Activated CD4-positive, alpha-beta T cell treated with anti-CD3 and anti-CD28 coated beads, Interleukin-2, amount 10 ng/mL, durations not matched to agents 24 days and 14 days (primary cell): Measurements from ENCODE around the gene RAB17. TPM values are rescaled to one million over a fixed set of nuclear protein-coding genes. Genes with fewer than 3 reads are reported as not detected.

Experiments used
- DNase-seq: peaks from one replicate; pipeline ENCODE4 v3.0.0; 2022
- H3K27ac Mint-ChIP-seq: one replicate; pipeline ENCODE4 v1.8.0; 2022; ENCODE audit warnings: mild to moderate bottlenecking, mixed read lengths
- H3K27me3 Mint-ChIP-seq: one replicate; pipeline ENCODE4 v1.8.0; 2022; ENCODE audit warnings: mixed read lengths
- H3K36me3 Mint-ChIP-seq: one replicate; pipeline ENCODE4 v1.8.0; 2022; ENCODE audit warnings: low read depth, mild to moderate bottlenecking, mixed read lengths
- H3K4me1 Mint-ChIP-seq: one replicate; pipeline ENCODE4 v1.8.0; 2021; ENCODE audit warnings: mixed read lengths
- H3K4me3 Mint-ChIP-seq: one replicate; pipeline ENCODE4 v1.8.0; 2022; ENCODE audit warnings: mild to moderate bottlenecking, moderate library complexity, mixed read lengths
- H3K9me3 Mint-ChIP-seq: one replicate; pipeline ENCODE4 v1.8.0; 2021; ENCODE audit warnings: mixed read lengths
- intact Hi-C: fragments of 100-400 bp; cut with micrococcal nuclease; formaldehyde crosslinking; loops from one replicate; pipeline ENCODE4 v1.15.1; 2023
- total RNA-seq: library from RNA; stranded (reverse); gene quantifications from 2 replicates; pipeline ENCODE4 v1.2.3, GENCODE V29; 2022

RAB17 gene
- total RNA-seq, 1 donor from 2014 or later, result 0.26 TPM

DNA sequence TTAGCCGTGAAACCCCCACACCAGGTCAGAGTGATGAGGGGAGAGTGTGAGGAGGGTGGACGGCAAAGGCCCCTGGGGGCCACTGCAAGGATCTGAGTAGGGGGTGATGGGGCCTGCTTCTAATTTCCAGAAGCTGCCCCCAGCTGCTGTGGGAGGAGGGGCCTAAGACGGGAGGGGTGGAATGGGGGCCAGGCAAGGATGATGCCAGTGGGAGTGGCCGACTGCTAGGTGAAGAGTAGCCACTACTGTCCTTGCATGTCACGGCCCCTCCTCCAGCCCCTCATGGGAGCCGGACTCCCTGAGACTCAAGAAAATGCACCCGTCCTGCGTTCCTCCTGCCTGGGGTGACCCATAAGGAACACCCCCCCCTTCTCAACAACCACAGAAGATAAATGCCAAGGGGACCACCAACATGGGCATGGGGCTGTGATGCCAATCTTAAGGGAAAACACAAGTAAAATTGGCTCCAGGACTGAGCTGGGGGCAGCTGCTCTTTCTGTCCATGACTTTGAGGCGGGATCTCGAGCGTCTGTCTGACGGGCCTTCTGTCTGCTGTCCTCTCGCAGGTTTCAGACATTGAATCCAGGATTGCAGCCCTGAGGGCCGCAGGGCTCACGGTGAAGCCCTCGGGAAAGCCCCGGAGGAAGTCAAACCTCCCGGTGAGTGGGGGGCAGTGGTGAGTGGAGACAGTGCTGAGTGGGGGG lies 48.4 kb downstream of the RAB17 start:
- Mint-ChIP-seq H3K36me3 (no peaks in the 10 kb centered on the region), H3K4me3 (no peak overlapping the region), H3K4me1 (no peaks in the 10 kb centered on the region), H3K27ac (no peak overlapping the region), H3K27me3 (peaks cover 2% of the 10 kb centered on the region), H3K9me3 (no peaks in the 10 kb centered on the region)
- DNase-seq, result no peak
- intact Hi-C loops, result no loop called here

DNA sequence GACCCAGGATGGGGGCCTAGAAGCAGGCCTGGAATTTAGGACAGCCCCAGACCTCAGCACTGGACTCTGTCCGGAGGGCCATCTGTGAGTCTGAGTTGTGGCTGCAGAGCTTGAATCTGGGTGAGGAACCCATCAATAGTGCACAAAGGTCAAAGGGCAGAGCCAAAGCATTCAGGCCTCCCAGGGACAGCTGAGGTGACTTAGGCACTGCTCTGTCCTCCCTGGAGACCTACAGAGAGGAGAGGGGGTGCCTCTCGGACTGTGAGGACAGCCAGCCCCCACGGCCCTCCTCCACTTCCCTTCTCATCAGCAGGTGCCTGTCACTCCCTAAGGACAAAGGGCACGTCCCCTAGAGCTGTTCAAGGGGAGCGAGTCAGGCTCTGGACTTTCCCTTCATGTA lies 49.3 kb downstream of the RAB17 start:
- intact Hi-C loops, result no loop called here
- Mint-ChIP-seq H3K9me3 (no peaks in the 10 kb centered on the region), H3K4me1 (no peaks in the 10 kb centered on the region), H3K4me3 (no peak overlapping the region), H3K36me3 (no peaks in the 10 kb centered on the region), H3K27ac (no peak overlapping the region), H3K27me3 (peaks cover 2% of the 10 kb centered on the region)
- no peak for DNase-seq

GRCh38 chr2:237540823-237541222 lies 49.7 kb downstream of the RAB17 start:
- no peaks in the 10 kb centered on the region for H3K4me1 Mint-ChIP-seq
- no peaks in the 10 kb centered on the region for H3K27me3 Mint-ChIP-seq
- H3K27ac Mint-ChIP-seq, result no peak overlapping the region
- intact Hi-C loops, result no loop called here
- no peak overlapping the region for H3K4me3 Mint-ChIP-seq
- H3K9me3 Mint-ChIP-seq, result no peaks in the 10 kb centered on the region
- DNase-seq, result no peak
- no peaks in the 10 kb centered on the region for H3K36me3 Mint-ChIP-seq

- DNase-seq, result no peak
- Mint-ChIP-seq H3K4me3 (no peak overlapping the region), H3K4me1 (no peaks in the 10 kb centered on the region), H3K27ac (no peak overlapping the region), H3K27me3 (no peaks in the 10 kb centered on the region), H3K9me3 (no peaks in the 10 kb centered on the region), H3K36me3 (no peaks in the 10 kb centered on the region)
- intact Hi-C loops, result no loop called here
Observed at GRCh38 chr2:237540223-237540775, 50.2 kb downstream of the RAB17 start.

DNA sequence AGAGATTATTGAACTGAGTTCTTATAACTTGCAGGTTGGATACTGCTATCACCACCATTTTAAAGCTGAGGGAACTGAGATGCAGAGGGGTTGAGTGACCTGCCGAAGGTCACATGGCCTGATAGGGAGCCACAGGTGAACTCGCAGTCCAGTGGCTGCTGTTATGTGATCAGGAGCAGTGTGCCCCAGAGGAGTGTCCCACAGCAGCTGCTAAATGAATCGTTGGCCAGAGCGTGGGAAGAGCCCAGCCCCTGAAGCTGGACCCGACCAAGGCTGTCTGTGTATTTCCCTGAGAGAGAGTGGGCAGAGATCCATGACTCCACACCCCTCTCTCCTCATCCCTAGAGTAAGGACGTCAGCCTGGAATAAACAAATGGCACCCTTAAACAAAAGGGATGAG lies 50.9 kb downstream of the RAB17 start:
- H3K27ac Mint-ChIP-seq, result no peak overlapping the region
- no peaks in the 10 kb centered on the region for H3K9me3 Mint-ChIP-seq
- no peaks in the 10 kb centered on the region for H3K36me3 Mint-ChIP-seq
- intact Hi-C loops, result no loop called here
- no peak overlapping the region for H3K4me3 Mint-ChIP-seq
- H3K4me1 Mint-ChIP-seq, result no peaks in the 10 kb centered on the region
- H3K27me3 Mint-ChIP-seq, result no peaks in the 10 kb centered on the region
- DNase-seq, result no peak

GRCh38 chr2:237538901-237539300 lies 51.6 kb downstream of the RAB17 start:
- DNase-seq, result no peak
- Mint-ChIP-seq H3K27ac (no peak overlapping the region), H3K9me3 (no peaks in the 10 kb centered on the region), H3K27me3 (peaks cover 2% of the 10 kb centered on the region), H3K36me3 (no peaks in the 10 kb centered on the region), H3K4me1 (no peaks in the 10 kb centered on the region), H3K4me3 (no peak overlapping the region)
- intact Hi-C loops, result no loop called here

DNA sequence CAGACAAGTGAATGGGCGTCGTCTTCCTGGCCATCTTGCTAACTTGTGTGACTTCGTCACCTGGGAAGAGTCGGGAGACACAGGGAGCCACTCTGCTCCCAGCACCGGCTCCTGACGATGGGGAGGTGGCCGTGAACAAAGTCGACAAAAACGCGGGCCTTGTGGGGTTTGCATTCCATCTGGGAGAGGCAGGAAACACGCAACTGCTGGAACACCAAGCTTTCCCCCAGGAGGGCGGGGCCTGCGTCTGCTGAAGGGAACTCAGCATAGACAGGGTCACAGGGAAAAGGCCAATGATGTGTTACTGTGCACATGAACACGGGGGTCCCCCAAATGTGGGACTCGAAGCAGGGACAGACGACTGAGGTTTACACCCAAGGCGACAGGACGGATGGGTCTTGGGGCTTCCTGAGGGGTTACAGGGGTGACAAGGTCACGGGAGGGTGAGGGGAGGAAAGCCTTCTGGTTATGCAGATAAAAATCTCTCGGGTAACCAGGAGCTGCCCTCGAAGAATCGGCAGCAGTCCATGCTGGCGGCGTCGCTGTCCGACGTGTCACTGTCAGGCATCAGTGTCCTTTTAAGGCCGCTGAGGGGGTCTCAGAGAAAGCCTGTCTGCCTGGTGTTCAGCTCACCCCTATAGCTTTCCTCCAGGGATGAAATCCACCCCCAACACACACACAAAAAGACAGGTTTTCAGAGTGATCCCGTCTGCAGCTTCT lies 52.4 kb downstream of the RAB17 start:
- Mint-ChIP-seq H3K27me3 (peaks cover 2% of the 10 kb centered on the region), H3K4me1 (no peaks in the 10 kb centered on the region), H3K4me3 (no peak overlapping the region), H3K36me3 (no peaks in the 10 kb centered on the region), H3K27ac (no peak overlapping the region), H3K9me3 (no peaks in the 10 kb centered on the region)
- intact Hi-C loops, result no loop called here
- DNase-seq, result no peak

DNA sequence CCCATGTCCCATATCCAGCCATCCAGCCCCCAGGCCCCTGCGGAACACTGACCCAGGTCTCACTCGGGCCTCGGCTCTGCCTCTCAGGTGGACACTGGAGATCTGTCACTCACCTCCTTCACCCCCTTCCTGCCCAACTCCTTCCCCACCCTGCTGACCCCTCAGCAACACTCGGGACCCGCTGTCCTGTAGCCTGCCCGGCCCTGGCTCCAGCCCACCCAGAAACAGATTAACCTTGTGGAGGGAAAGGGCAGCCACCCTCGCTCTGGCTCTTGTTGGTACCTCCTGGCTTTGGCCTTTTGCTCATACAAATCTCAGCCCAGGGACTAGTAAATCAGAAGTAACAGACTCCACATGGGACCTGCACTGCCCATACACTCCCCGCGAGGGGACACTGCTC lies 53.9 kb downstream of the RAB17 start:
- Mint-ChIP-seq H3K36me3 (no peaks in the 10 kb centered on the region), H3K27me3 (peaks cover 2% of the 10 kb centered on the region), H3K4me1 (no peaks in the 10 kb centered on the region), H3K27ac (no peak overlapping the region), H3K9me3 (no peaks in the 10 kb centered on the region), H3K4me3 (no peak overlapping the region)
- intact Hi-C loops, result no loop called here
- no peak for DNase-seq

DNA sequence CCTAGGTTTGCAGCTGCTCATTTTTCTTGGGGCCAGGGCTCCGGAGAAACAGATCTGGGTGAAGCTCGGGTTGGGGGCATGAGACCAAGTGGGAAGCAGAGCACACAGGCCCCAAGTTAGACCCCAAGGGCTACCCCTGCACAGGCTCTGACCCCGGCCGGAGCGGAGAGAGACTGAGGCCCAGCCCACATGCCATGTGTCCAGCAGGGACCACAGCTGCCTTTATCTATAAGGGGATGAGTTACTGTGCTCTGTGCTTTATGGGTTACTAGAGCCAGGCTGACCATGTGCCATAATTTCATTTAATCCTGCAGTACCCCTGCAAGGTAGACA lies 54.5 kb downstream of the RAB17 start:
- Mint-ChIP-seq H3K4me1 (no peaks in the 10 kb centered on the region), H3K27ac (no peak overlapping the region), H3K36me3 (no peaks in the 10 kb centered on the region), H3K4me3 (no peak overlapping the region), H3K27me3 (peaks cover 2% of the 10 kb centered on the region), H3K9me3 (no peaks in the 10 kb centered on the region)
- intact Hi-C loops, result no loop called here
- DNase-seq, result no peak

GRCh38 chr2:237535385-237536082 lies 55.0 kb downstream of the RAB17 start:
- Mint-ChIP-seq H3K27me3 (peaks cover 2% of the 10 kb centered on the region), H3K36me3 (no peaks in the 10 kb centered on the region), H3K4me1 (no peaks in the 10 kb centered on the region), H3K9me3 (no peaks in the 10 kb centered on the region), H3K27ac (no peak overlapping the region), H3K4me3 (no peak overlapping the region)
- intact Hi-C loops, result no loop called here
- DNase-seq, result no peak

GRCh38 chr2:237534380-237534779 lies 56.2 kb downstream of the RAB17 start:
- H3K36me3 Mint-ChIP-seq, result no peaks in the 10 kb centered on the region
- peaks cover 2% of the 10 kb centered on the region for H3K27me3 Mint-ChIP-seq
- H3K9me3 Mint-ChIP-seq, result no peaks in the 10 kb centered on the region
- H3K27ac Mint-ChIP-seq, result no peak overlapping the region
- no peak for DNase-seq
- H3K4me1 Mint-ChIP-seq, result no peaks in the 10 kb centered on the region
- H3K4me3 Mint-ChIP-seq, result no peak overlapping the region
- intact Hi-C loops, result no loop called here

DNA sequence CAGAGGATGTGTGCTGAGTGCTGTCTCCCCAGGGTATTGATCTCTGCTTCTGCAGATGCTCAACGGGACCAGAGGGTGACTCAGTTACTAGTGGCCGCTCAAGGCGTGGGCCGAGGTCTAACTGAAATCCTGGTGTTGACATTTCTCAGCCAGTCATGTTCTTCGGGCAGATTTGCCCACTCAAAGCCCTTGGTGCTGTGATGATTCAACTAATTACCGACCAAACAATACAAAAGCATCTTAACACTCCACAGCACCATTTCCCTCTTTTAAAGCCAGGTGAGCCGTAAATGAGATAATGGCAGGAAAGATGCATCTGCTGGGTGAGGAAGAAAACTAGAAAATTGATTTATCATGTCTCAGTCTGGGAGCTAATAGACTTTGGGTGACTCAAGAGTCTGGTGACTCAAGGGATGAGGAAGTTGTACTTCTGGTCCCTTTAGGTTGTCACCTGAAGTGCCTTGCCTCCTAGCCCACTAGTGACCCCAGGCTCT lies 56.8 kb downstream of the RAB17 start:
- intact Hi-C loops, result no loop called here
- no peak for DNase-seq
- Mint-ChIP-seq H3K27ac (no peak overlapping the region), H3K9me3 (no peaks in the 10 kb centered on the region), H3K4me3 (no peak overlapping the region), H3K4me1 (no peaks in the 10 kb centered on the region), H3K36me3 (no peaks in the 10 kb centered on the region), H3K27me3 (peaks cover 2% of the 10 kb centered on the region)

- H3K27ac Mint-ChIP-seq, result no peak overlapping the region
- peaks cover 2% of the 10 kb centered on the region for H3K27me3 Mint-ChIP-seq
- no peak overlapping the region for H3K4me3 Mint-ChIP-seq
- no peak for DNase-seq
- no peaks in the 10 kb centered on the region for H3K4me1 Mint-ChIP-seq
- no peaks in the 10 kb centered on the region for H3K9me3 Mint-ChIP-seq
- no peaks in the 10 kb centered on the region for H3K36me3 Mint-ChIP-seq
- intact Hi-C loops, result no loop called here
Observed at GRCh38 chr2:237532160-237532559, 58.4 kb downstream of the RAB17 start.
